Breast epithelium (tissue), 3 donors: ENCODE measurements around the gene RINT1.

Source experiments
- CTCF ChIP-seq, 3 donors: fragments of 450-650 bp; IDR thresholded peaks; one replicate each; pipeline ENCODE4 v1.5.1; 2016 to 2017; ENCODE audit warnings: antibody characterized with exemption in 3 of 3, mild to moderate bottlenecking in 3 of 3, moderate library complexity in 3 of 3
- POLR2A ChIP-seq: fragments of 450-650 bp; IDR thresholded peaks from one replicate; pipeline ENCODE4 v1.6.1; 2016; ENCODE audit warnings: antibody characterized with exemption, mild to moderate bottlenecking, moderate library complexity
- POLR2AphosphoS5 ChIP-seq, 3 donors: sonication (generic); formaldehyde crosslinking; IDR thresholded peaks; one replicate each; pipeline ENCODE4 v1.6.1; 2017; ENCODE audit warnings: antibody characterized with exemption in 3 of 3

DNA sequence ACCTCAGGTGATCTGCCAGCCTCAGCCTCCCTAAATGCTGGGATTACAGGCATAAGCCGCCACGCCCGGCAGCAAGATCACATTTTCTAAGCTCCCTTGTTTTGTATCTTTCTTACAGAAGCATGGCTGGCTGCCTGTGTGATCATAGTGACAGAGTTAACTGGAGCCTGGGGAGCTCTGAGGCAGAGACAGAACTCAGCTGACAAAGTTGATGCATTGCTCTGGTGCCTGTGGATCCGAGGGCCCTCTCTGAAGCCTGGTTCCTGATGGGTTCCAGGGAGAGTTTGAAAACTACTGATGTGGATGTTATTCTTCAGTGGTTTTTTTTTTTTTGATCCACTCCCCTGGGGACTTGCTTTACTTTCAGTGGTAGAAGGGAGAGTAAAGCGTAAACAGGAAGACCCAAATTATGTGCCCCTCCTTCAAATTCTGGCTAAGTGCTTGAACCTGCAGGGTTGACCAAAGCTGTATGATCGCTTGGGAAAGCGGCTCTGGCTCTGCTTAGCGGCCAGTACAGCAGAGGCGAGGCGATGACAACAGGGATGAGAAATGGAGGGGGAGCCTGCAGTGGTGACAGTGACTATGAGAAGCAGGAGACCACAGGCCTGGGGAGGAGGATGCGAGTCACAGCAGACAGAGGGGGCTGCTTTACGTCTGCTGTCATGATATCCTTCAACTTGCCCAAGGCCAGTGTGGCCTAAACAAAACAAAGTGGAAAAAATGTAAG is 56.1 kb downstream of the RINT1 start:
- TF ChIP-seq CTCF (IDR thresholded peaks at IDR 0.05) (no peak), POLR2A (no peak), POLR2AphosphoS5 (IDR thresholded peaks at IDR 0.05) (no peak)
